GM19240 (cell line): ENCODE data around the gene SEPTIN10.
"Not testable (repeated sequence)": the region's sequence is repeated elsewhere in the genome, so short reads cannot be mapped to it uniquely, and the experiment has no call there.

ENCODE experiments used
- DNase-seq: peaks from one replicate; pipeline ENCODE4 v3.0.0; 2011; ENCODE audit warnings: low spot score; ENCODE audit not compliant: insufficient read length

SEPTIN10 gene

DNA sequence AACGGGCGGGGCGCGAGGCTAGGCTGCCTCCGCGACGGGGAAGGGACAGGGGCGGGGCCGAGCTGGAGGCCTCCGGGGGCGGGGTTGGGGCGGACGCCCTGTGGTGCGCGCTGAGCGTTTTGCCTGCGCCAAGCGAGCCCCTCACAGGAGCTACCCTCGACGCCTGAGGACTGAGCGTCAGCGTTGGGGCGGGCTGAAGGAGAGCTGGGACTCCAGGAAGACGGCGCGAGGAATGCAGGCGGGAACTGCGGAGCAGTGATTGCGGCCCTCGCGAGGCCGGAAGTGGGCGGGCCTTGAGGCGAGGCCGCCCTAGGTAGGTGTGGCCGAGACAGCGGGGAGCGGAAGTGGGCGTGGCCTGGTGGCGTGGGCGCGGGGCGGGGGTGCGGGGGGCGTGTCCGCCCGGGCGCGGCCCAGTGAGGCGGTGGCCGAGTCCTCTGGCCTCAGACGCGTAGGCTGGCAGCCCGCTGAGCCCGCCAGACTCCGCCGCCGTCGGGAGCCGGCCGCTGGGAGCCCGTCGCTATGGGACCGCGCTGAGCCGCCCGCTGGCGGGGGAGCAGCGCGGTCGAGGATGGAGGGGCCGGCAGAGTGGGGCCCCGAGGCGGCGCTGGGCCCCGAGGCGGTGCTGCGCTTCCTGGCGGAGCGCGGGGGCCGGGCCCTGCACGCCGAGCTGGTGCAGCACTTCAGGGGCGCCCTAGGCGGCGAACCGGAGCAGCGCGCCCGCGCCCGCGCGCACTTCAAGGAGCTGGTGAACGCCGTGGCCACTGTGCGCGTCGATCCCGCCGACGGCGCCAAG, at the start of gene SEPTIN10, which contains the start of gene SOWAHC:
Gene SEPTIN10, minus strand, starts transcription at position 45 of the 793 bp plus-strand sequence. CDS start 139 bp downstream, outside the sequence.
Gene SOWAHC, plus strand, starts transcription at position 443 of the 793 bp plus-strand sequence. Its CDS starts 126 bp downstream, at position 569.
- peak; percentile 57 for DNase-seq

DNA sequence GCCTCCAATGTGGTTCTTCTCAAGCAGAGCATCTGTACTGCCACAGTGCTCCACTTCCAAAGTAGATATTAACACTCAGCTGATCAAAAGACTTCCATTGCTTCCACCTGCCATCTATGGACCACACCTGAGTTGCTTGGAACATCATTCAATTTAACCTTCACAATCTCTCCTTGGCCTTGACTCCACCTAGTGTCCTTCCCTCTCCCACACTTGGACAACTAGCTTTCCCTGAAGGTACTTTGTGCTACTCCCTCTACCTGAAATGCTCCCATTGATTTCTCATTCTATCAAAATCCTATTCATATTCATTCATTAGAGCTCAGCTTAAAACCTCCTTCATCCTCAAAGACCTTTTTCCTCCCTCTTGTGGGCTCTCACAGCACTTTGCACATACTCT, 49.1 kb upstream of the SEPTIN10 start:
- no peak for DNase-seq

DNA sequence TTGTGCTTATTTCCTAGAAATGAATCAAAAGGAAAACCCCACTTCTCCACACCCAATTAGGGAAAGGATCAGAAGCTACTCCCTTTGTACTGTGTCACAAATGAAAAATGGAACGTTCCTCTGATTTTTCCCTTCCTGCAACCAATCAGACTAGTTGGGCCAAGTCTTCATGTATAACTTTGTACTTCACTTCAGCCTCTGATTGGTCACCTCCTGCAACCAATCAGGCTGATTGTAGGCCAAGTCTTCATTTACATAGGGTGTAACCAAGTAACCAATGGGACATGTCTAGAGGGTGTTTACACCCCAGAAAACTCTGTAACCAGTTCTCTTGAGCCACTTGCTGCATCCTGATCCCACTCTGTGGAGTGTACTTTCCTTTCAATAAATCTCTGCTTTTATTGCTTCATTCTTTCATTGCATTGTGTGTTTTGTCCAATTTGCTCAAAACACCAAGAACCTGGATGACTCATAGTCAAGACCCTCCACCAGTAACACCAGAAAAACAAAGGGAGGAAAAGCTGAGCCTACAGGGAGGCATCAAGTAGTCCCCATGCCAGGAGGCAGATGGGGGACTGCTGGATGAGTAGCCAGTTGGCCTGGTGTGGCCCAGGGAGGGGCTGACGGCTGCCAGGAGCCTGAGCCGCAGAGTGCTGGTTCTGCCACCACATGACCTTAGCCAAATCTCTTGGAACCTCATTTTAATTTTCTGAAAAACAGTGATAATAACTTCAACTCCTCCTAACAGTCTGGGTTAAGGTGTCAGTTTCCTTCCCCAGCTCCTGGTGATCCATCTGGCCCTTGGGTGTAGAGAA, 46.5 kb upstream of the SEPTIN10 start:
- DNase-seq, result no peak

- no peak for DNase-seq
These were observed 45.8 kb upstream of the SEPTIN10 start for GRCh38 chr2:109659396-109660045.

DNA sequence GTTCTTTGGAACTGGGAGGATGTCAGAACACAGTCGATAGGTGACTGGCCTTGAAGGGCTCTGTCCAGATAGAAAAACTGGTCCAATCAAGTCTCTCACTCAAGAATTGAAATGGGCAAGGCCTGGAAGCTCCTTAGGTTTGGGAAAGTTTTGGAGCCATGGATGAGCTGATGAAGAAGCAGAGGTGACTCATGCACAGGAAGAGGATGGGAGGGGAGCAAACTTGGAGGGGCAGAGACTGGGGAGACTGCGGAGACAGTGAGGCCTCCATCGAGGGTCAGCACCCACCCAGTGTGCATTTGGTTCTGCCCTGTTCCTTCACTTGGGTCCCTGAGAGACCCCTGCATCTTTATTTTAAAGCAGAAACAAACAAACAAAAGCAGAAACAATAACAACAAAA, 41.5 kb upstream of the SEPTIN10 start:
- no peak for DNase-seq

DNA sequence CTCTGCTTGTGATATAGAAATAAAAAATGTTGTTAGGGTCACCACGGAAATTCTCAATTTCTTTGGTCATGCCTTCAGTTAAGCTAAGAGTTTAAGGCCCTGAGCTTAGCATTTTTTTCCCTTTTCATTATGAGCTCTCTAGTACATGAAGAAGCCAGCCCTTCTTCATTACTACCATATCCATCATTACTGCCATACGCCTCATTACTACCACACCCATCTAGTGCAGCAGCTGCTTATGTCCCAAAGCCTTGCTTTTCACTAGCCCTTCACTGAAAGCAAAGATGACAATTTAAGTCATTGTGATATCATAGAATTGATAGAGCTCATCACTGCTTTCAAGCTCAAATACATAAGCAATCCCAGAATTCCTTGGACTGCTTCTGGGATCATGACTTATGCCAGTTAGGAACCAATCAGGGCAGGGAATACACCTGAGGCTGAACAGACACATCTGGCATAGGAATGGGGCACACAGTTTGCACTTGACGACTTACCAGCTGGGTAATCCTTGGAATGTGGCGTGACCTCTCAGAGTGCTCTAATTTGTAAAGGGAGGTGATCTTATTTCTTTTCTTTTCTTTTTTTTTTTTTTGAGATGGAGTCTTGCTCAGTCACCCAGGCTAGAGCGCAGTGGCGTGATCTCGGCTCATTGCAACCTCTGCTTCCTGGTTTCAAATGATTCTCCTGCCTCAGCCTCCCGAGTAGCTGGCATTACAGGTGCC, 40.7 kb upstream of the SEPTIN10 start:
- DNase-seq, result no peak

DNA sequence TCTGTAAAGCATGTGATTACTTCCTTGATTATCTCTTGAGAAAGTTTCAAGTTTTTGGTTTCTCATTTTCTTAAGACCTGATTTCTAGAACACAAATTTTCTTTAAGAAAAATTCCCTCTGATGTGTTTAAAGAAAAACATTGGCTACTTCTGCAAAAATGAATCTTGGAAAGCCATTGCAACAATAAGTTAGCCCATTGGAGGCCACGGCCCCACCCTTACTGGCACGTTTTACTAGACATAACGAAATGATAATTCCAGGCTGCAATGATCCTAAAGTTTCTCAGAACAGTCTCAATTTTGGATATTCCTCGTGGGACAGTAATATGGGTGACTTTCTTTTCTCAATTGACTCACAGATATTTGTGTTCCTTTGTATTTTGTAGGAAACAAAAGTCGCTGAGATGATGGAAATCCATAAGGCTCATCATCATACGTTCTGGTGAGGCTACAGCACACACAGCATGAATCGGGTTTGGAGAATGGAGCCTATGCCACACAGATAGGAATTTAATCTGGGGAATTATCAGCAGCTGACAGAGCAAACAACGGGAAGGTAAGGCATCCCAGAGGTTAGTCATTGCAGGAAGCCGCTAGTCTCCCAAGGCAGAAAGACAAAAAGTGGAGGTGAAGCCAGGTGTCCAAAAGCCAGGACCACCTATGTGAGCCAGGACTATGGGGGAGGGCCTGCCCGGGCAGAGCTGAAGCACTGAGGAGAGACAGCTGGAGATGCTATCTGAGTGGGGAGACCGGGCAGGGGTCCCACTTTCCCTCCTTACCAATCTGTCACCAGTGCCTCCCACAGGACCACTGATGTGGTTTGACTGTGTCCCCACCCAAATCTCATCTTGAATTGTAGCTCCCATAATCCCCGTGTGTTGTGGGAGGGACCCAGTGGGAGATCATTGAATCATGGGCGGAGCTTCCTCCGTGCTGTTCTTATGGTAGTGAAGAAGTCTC, 36.2 kb upstream of the SEPTIN10 start:
- DNase-seq, result no peak

GRCh38 chr2:109648041-109648527, 34.3 kb upstream of the SEPTIN10 start:
- no peak for DNase-seq

GRCh38 chr2:109647636-109648035, 33.9 kb upstream of the SEPTIN10 start:
- no peak for DNase-seq

DNA sequence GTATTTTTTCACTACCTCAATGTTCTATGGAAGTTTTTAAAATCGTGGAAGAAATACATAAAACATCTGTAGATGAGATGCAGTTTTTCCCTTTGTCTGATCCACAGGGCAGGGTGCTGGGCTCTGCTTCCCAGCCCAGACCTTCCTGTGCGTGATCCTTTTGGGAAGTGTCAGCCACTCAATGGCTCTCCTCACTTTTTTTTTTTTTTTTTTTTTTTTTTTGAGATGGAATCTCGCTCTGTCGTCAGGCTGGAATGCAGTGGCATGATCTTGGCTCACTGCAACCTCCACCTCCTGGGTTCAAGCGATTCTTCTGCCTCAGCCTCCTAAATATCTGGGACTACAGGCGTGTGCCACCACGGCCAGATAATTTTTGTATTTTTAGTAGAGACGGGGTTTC, 33.2 kb upstream of the SEPTIN10 start:
- no peak for DNase-seq

DNA sequence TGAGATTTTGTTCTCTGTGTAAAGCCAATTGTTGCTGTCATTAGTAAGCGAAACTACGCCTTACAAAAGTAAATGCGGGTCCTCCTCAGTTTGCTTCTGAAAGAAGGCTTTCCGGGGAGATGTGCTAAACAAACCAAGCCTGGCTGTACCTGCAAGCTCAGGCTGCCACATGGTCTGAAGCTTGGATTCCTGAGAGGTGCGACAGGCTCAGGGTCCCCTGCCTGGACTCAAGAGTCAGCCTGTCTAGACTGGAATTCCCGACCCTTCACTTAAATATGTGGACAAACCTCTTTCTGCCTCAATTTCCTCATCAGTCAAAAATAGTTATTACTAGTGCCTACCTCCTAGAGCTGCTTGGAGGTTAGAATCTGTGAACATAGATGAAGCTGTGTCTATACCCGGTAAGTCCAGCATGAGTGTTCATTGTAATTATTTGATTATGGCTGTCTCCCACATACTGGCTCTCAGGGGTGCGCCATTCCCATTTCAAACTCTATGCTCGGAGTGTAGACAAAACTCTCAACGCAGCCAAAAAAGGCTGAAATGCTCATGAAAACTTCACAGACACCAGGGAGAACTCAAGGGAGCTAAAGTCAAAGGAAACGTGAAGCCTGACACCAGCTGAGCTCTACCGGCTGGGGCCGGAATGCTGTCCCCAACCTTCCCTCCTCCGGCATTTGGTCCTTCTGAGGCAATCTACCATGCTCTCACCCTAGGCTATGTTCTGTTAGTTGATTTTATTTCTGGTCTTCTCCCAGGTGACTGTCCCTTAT, 31.8 kb upstream of the SEPTIN10 start:
- no peak for DNase-seq

- no peak for DNase-seq
These were observed 31.0 kb upstream of the SEPTIN10 start for GRCh38 chr2:109644571-109645275.

DNA sequence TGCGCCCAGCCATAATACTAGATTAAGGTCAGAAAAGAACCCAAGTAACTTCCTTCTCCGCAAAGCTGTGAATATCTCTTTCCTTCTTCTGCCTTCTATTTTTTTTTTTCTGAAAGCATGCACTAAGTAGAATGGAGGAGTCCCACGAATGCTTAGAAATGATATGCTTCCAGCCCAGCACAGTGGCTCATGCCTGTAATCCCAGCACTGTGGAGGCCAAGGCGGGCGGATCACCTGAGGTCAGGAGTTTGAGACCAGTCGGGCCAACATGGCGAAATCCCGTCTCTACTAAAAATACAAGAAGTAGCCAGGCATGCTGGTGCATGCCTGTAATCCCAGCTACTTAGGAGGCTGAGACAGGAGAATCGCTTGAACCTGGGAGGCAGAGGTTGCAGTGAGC, 26.2 kb upstream of the SEPTIN10 start:
- not testable (repeated sequence) for DNase-seq

- DNase-seq, result no peak
These were observed 25.0 kb upstream of the SEPTIN10 start for GRCh38 chr2:109638795-109639194.

DNA sequence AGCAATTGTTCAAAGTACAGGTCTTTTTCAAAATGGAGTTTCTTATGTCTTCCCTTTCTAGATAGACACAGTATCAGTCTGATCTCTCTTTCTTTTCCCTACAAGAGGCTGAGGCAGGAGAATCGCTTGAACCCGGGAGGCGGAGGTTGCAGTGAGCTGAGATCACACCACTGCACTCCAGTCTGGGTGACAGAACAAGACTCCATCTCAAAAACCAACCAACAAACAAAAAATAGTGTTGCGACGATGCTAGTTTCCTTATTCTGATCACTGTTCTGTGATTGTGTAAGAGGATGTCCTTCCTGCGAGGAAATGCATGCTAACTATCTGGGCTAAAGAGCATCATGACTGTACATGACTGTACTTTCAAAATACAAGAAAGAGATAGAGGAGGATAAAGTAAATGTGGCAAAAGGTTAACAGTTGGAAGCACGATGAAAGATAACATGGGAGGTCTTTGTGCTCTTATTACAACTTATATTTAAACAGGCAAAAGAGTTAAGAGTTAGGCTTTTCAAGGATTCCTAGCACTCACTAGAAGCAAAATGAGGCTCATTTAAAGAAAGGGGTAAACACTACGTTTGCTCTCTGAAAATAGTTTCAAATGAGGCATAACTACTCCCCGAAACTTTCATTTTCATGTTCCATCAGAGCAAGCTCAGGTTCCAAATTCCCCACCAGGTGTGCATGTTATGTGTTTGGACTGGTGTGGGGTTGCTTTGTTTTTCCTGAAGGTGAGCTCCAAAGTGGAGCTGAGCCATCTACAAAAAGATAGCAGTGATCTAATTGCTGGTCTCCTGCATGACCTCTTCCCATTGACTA, 24.2 kb upstream of the SEPTIN10 start:
- DNase-seq, result peak; percentile 19

DNA sequence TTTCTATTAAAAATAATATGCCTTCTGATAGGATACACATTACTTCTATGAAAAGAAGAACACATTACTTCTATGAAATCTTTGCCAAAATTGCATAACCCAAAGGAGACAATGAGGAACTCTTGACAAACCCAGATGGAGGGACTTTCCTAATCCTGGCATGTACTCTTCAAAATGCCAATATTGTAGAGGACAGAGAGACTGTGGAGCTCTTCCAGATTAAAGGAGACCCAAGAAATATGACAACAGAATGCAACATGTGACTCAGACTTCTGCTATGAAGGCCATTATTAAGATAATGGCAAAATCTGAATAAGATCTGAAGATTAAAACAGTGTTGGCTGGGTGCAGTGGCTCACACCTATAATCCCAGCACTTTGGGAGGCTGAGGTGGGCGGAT, 22.6 kb upstream of the SEPTIN10 start:
- no peak for DNase-seq

- no peak for DNase-seq
These were observed 21.9 kb upstream of the SEPTIN10 start for GRCh38 chr2:109635426-109636304.
